IMR-90 (cell line): Measurements from ENCODE around the gene HMG20A. TPM values are rescaled to one million over a fixed set of nuclear protein-coding genes. Genes with fewer than 3 reads are reported as not detected.

Experiments
- ATAC-seq: fragments of 200-7000 bp; cut with Tn5 transposase; 2 replicates; pipeline ENCODE4 v1.9.1; 2020; ENCODE audit warnings: low read depth, mild to moderate bottlenecking, moderate library complexity
- BruUV-seq: library from RNA; stranded (reverse); fragments of 400-500 nt; replicated peaks from 2 replicates; lab custom pipeline; 2021; lab: Mats Ljungman, UMichigan
- CTCF ChIA-PET: fragments of 300-600 bp; formaldehyde crosslinking; extraction: SDS; loops from one replicate; lab custom pipeline; 2021; ENCODE audit warnings: antibody characterized with exemption; lab: Yijun Ruan, JAX
- POLR2A ChIA-PET: fragments of 300-600 bp; sonication (Branson Sonifier 250); formaldehyde crosslinking; loops from one replicate; lab custom pipeline; 2022; ENCODE audit warnings: antibody characterized with exemption; ENCODE audit not compliant: unreplicated experiment; lab: Charles Lee
- DNase-seq: peaks from one replicate; pipeline ENCODE4 v3.0.0; 2013
- H2AFZ ChIP-seq: replicated peaks from 2 replicates; pipeline ENCODE3; 2013; ENCODE audit warnings: low read length, mild to moderate bottlenecking; ENCODE audit not compliant: poor library complexity
- H2AK5ac ChIP-seq: 2 replicates; pipeline ENCODE4 v1.6.1; 2013; ENCODE audit warnings: low read depth, low read length, inconsistent platforms
- H2AK9ac ChIP-seq: replicated peaks from 2 replicates; pipeline ENCODE3; 2013; ENCODE audit warnings: mild to moderate bottlenecking, low read depth, low read length, moderate library complexity; ENCODE audit not compliant: poor library complexity
- H2BK120ac ChIP-seq: 2 replicates; pipeline ENCODE4 v1.6.1; 2013; ENCODE audit warnings: low read depth, low read length, inconsistent platforms
- H2BK15ac ChIP-seq: 3 replicates; pipeline ENCODE4 v1.6.1; 2013; ENCODE audit warnings: low read depth, low read length, inconsistent platforms
- H2BK20ac ChIP-seq: 2 replicates; pipeline ENCODE4 v1.6.1; 2013; ENCODE audit warnings: low read depth, mild to moderate bottlenecking, inconsistent platforms, low read length, moderate library complexity
- H2BK5ac ChIP-seq: 2 replicates; pipeline ENCODE4 v1.6.1; 2013; ENCODE audit warnings: mild to moderate bottlenecking, low read depth, low read length, inconsistent platforms; ENCODE audit not compliant: poor library complexity, severe bottlenecking
- H3K14ac ChIP-seq: replicated peaks from 2 replicates; pipeline ENCODE4 v1.6.1; 2013; ENCODE audit warnings: low read depth, low read length, inconsistent platforms
- H3K18ac ChIP-seq: 2 replicates; pipeline ENCODE4 v1.6.1; 2013; ENCODE audit warnings: low read depth, low read length, control low read depth
- H3K23ac ChIP-seq: 2 replicates; pipeline ENCODE4 v1.6.1; 2013; ENCODE audit warnings: low read depth, low read length, inconsistent platforms
- H3K27ac ChIP-seq: 2 replicates; pipeline ENCODE4 v1.5.1; 2013; ENCODE audit warnings: mild to moderate bottlenecking, control low read depth, low read length; ENCODE audit not compliant: insufficient read depth
- H3K27me3 ChIP-seq: 2 replicates; pipeline ENCODE4 v1.6.1; 2013; ENCODE audit warnings: low read length; ENCODE audit not compliant: control insufficient read depth, insufficient read depth
- H3K36me3 ChIP-seq: 2 replicates; pipeline ENCODE4 v1.6.1; 2013; ENCODE audit warnings: low read length, mixed read lengths; ENCODE audit not compliant: control insufficient read depth, insufficient read depth
- H3K4ac ChIP-seq: 2 replicates; pipeline ENCODE4 v1.6.1; 2013; ENCODE audit warnings: low read depth, low read length, inconsistent platforms
- H3K4me1 ChIP-seq: 2 replicates; pipeline ENCODE4 v1.6.1; 2013; ENCODE audit warnings: low read length, mixed read lengths; ENCODE audit not compliant: control insufficient read depth, insufficient read depth
- H3K4me2 ChIP-seq: 2 replicates; pipeline ENCODE4 v1.6.1; 2013; ENCODE audit warnings: low read depth, mild to moderate bottlenecking, control low read depth, low read length, moderate library complexity
- H3K4me3 ChIP-seq: 2 replicates; pipeline ENCODE4 v1.5.1; 2013; ENCODE audit warnings: low read depth, mild to moderate bottlenecking, control low read depth, low read length, moderate library complexity; ENCODE audit not compliant: insufficient read depth
- H3K56ac ChIP-seq: 2 replicates; pipeline ENCODE4 v1.6.1; 2013; ENCODE audit warnings: low read length, inconsistent platforms; ENCODE audit not compliant: insufficient read depth; ENCODE audit errors: extremely low read depth
- H3K79me1 ChIP-seq, 2 experiments: 2 replicates each; pipeline ENCODE4 v1.6.1; 2013; ENCODE audit warnings: low read length in 2 of 2, inconsistent platforms in 1 of 2, low read depth in 1 of 2
- H3K9ac ChIP-seq: 2 replicates; pipeline ENCODE4 v1.6.1; 2013; ENCODE audit warnings: low read depth, low read length, control low read depth
- H3K9me1 ChIP-seq: 2 replicates; pipeline ENCODE4 v1.6.1; 2013; ENCODE audit warnings: low read length, inconsistent platforms; ENCODE audit not compliant: insufficient read depth
- H3K9me3 ChIP-seq: 2 replicates; pipeline ENCODE4 v1.6.1; 2013; ENCODE audit warnings: low read length; ENCODE audit not compliant: control insufficient read depth, insufficient read depth
- H4K20me1 ChIP-seq: 2 replicates; pipeline ENCODE4 v1.6.1; 2013; ENCODE audit warnings: low read length, inconsistent platforms; ENCODE audit not compliant: insufficient read depth
- H4K5ac ChIP-seq: 2 replicates; pipeline ENCODE4 v1.6.1; 2013; ENCODE audit warnings: mild to moderate bottlenecking, low read depth, low read length, control low read depth
- H4K8ac ChIP-seq, 2 experiments: 2 replicates each; pipeline ENCODE4 v1.6.1; 2013; ENCODE audit warnings: low read depth in 2 of 2, low read length in 2 of 2, control low read depth in 1 of 2, inconsistent platforms in 1 of 2
- H4K91ac ChIP-seq: 2 replicates; pipeline ENCODE4 v1.6.1; 2013; ENCODE audit warnings: low read depth, low read length, inconsistent platforms; ENCODE audit not compliant: insufficient read depth
- CHD1 ChIP-seq: IDR thresholded peaks from 2 replicates; pipeline ENCODE4 v1.6.1; 2012; ENCODE audit warnings: low read depth, low read length, improper control_type of control experiment
- FOS ChIP-seq: fragments of 150-350 bp; IDR thresholded peaks from 2 replicates; pipeline ENCODE4 v1.6.1; 2016; ENCODE audit warnings: low read depth, low read length
- MAFK ChIP-seq: IDR thresholded peaks from 2 replicates; pipeline ENCODE4 v1.6.1; 2012; ENCODE audit warnings: low read depth, low read length, improper control_type of control experiment
- RCOR1 ChIP-seq: IDR thresholded peaks from 2 replicates; pipeline ENCODE4 v1.6.1; 2012; ENCODE audit warnings: mild to moderate bottlenecking, low read length, improper control_type of control experiment; ENCODE audit not compliant: insufficient replicate concordance
- SMC3 ChIP-seq: fragments of 150-350 bp; IDR thresholded peaks from 2 replicates; pipeline ENCODE4 v1.6.1; 2016; ENCODE audit warnings: low read depth, mild to moderate bottlenecking, antibody characterized with exemption, low read length, moderate library complexity
- WGBS, 2 experiments: methylation state at CpG; one replicate each; pipeline versions ENCODE4 v1.1.5 to v1.1.7; 2013; ENCODE audit warnings: missing lambda C conversion rate in 2 of 2; ENCODE audit not compliant: insufficient read length in 1 of 2; ENCODE audit errors: extremely low coverage in 2 of 2; 5-methylcytosine and 5-hydroxymethylcytosine counted together
- dilution Hi-C: fragments of 300-500 bp; cut with HindIII; formaldehyde crosslinking; loops from one replicate; pipeline ENCODE4 v1.14.3; 2018; ENCODE audit warnings: low sequenced_read_pairs; ENCODE audit not compliant: unreplicated experiment
- in situ Hi-C: fragments of 300-500 bp; cut with MboI; formaldehyde crosslinking; loops from 3 replicates; pipeline ENCODE4 v1.14.3; 2019; ENCODE audit warnings: low sequenced_read_pairs, inconsistent platforms, mixed read lengths
- intact Hi-C: fragments of 100-400 bp; cut with micrococcal nuclease; formaldehyde crosslinking; loops from 2 replicates; pipeline ENCODE4 v1.10.0; 2022
- polyA plus RNA-seq, 3 experiments: library from polyadenylated mRNA; depleted of rRNA; stranded (reverse); fragments of >200 nt; gene quantifications; 2 replicates each; pipeline ENCODE4 v1.2.3, GENCODE V29; 2012; ENCODE audit warnings: low replicate concordance in 1 of 3
- total RNA-seq: library from RNA; depleted of rRNA; stranded (reverse); fragments of >200 nt; gene quantifications from 2 replicates; pipeline ENCODE4 v1.2.3, GENCODE V29; 2012
- TF ChIP-seq, protein P1 (sequence below): conservative IDR thresholded peaks from 2 replicates; pipeline ENCODE4 v1.5.1; 2012; ENCODE audit warnings: mild to moderate bottlenecking, low read depth, low read length, improper control_type of control experiment

HMG20A gene
- total and polyA plus RNA-seq, 2 of the 4 experiments (the other 2 are of a cell fraction) = 22.3 to 25.3 TPM

DNA sequence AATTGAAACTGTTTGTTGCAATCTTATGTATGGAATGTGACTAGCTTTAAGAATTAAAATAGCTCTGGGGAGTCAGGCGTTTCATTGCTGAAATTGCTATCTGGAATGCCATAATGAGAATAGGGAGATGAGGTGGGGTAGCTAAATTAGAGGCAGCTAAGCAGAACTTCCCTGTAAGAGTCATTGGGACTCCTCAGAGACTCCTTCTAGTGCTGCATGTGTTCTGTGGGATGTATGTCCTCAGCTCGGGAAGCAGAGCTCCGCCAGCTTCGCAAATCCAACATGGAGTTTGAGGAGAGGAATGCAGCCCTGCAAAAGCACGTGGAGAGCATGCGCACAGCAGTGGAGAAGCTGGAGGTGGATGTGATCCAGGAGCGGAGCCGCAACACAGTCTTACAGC, 57.4 kb downstream of the HMG20A start:
- H3K4ac ChIP-seq = no peak overlapping the region; the same call in 1 of the 2 replicates
- no peaks in the 10 kb centered on the region for H3K27me3 ChIP-seq
- CTCF ChIA-PET = interaction anchor here (0.9 kb wide), 1 partner anchor 12 kb away, joined by 3 read pairs; no protein-coding TSS in a partner anchor

More for the DNA sequence above, 57.4 kb downstream of the HMG20A start:
- Histone ChIP-seq H3K23ac (no peak overlapping the region), H2BK15ac (no peak overlapping the region), H3K9ac (no peak overlapping the region), H2BK20ac (no peak overlapping the region), H3K56ac (no peak overlapping the region), H4K20me1 (no peaks in the 10 kb centered on the region), H4K91ac (no peak overlapping the region), H2BK5ac (no peak overlapping the region), H3K4me3 (no peak overlapping the region), H2BK120ac (no peak overlapping the region), H3K14ac (no peak overlapping the region), H3K4me1 (peaks cover 7% of the 10 kb centered on the region), H3K18ac (no peak overlapping the region), H2AFZ (no peak overlapping the region), H4K8ac (no peak overlapping the region), H2AK5ac (no peak overlapping the region), H3K36me3 (peaks cover 8% of the 10 kb centered on the region), H3K4me2 (no peak overlapping the region), H3K27ac (no peak overlapping the region), H3K79me1 (peaks cover 0 to 5% of the 10 kb centered on the region in 2 experiments; a peak in 2 of 4 replicates), H3K9me1 (peaks cover 3% of the 10 kb centered on the region; the same call in 1 of the 2 replicates), H4K5ac (no peak overlapping the region), H2AK9ac (no peak overlapping the region), H3K9me3 (no peaks in the 10 kb centered on the region)
- DNase-seq (no peak), ATAC-seq (no peak)
- TF ChIP-seq, protein P1, sequence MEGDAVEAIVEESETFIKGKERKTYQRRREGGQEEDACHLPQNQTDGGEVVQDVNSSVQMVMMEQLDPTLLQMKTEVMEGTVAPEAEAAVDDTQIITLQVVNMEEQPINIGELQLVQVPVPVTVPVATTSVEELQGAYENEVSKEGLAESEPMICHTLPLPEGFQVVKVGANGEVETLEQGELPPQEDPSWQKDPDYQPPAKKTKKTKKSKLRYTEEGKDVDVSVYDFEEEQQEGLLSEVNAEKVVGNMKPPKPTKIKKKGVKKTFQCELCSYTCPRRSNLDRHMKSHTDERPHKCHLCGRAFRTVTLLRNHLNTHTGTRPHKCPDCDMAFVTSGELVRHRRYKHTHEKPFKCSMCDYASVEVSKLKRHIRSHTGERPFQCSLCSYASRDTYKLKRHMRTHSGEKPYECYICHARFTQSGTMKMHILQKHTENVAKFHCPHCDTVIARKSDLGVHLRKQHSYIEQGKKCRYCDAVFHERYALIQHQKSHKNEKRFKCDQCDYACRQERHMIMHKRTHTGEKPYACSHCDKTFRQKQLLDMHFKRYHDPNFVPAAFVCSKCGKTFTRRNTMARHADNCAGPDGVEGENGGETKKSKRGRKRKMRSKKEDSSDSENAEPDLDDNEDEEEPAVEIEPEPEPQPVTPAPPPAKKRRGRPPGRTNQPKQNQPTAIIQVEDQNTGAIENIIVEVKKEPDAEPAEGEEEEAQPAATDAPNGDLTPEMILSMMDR = no peak
- TF ChIP-seq RCOR1 = no peak
- no peak for TF ChIP-seq MAFK
- no peak for TF ChIP-seq SMC3
- no peak for TF ChIP-seq FOS
- TF ChIP-seq CHD1 = no peak
- intact Hi-C loops = no loop called here
- WGBS, 2 experiments = 92% methylated on average over 5 of the region's 8 CpGs; no CpG with 5 or more reads in 1 of the 2 experiments
- in situ Hi-C loops = no loop called here
- dilution Hi-C loops = no loop called here
- POLR2A ChIA-PET = no interaction called here
- no TSS peak for BruUV-seq
